ENCODE data around the gene GABRD. TPM values are rescaled to one million over a fixed set of nuclear protein-coding genes. Genes with fewer than 3 reads are reported as not detected.

GABRD gene
- total RNA-seq, 1 experiment from 2014 or later = 1.7 TPM

- Mint-ChIP-seq H3K27me3 (ENCODE audit: low read depth) (peaks cover 13% of the 10 kb centered on the region), H3K9me3 (no peaks in the 10 kb centered on the region), H3K4me3 (no peak overlapping the region), H3K4me1 (peaks cover 8% of the 10 kb centered on the region), H3K27ac (no peak overlapping the region), H3K36me3 (no peaks in the 10 kb centered on the region)
- TF ChIP-seq FOXP4 (CRISPR knock-in tag; IDR thresholded peaks at IDR 0.05) = no peak
- ATAC-seq = no peak
- DNase-seq (ENCODE audit: low spot score) = no peak
- CTCF ChIA-PET = interaction anchor here (0.6 to 4.3 kb wide), 4 partner anchors 31 to 175 kb away, joined by 3 to 30 read pairs (median 7); no protein-coding TSS in a partner anchor
- POLR2A ChIA-PET = no interaction called here
These were observed 5.0 kb upstream of the GABRD start for GRCh38 chr1:2014181-2014580.

- ChIA-PET POLR2A (no interaction called here), CTCF (interaction anchor here (2.9 to 4.3 kb wide), 2 partner anchors 30 to 54 kb away, joined by 11 to 30 read pairs; no protein-coding TSS in a partner anchor)
- H3K27ac Mint-ChIP-seq = no peak overlapping the region; the same call in 1 of the 2 replicates
- no peak overlapping the region for H3K4me3 Mint-ChIP-seq
- peaks cover 17% of the 10 kb centered on the region for H3K27me3 Mint-ChIP-seq (ENCODE audit: low read depth)
- no peak for DNase-seq (ENCODE audit: low spot score)
- no peaks in the 10 kb centered on the region for H3K9me3 Mint-ChIP-seq
- TF ChIP-seq HMGXB4 (CRISPR knock-in tag; IDR thresholded peaks at IDR 0.05) (no peak), ATF6 (CRISPR knock-in tag; IDR thresholded peaks at IDR 0.05) (no peak), E2F5 (CRISPR knock-in tag; IDR thresholded peaks at IDR 0.05) (no peak), ZNF532 (CRISPR knock-in tag; IDR thresholded peaks at IDR 0.05; ENCODE audit: borderline replicate concordance) (no peak), ETV6 (CRISPR knock-in tag; IDR thresholded peaks at IDR 0.05) (no peak), ZNF263 (CRISPR knock-in tag; IDR thresholded peaks at IDR 0.05; ENCODE audit: low read depth) (no peak), RORB (CRISPR knock-in tag; IDR thresholded peaks at IDR 0.05) (no peak)
- ATAC-seq = no peak
- no peaks in the 10 kb centered on the region for H3K36me3 Mint-ChIP-seq
- H3K4me1 Mint-ChIP-seq = peaks cover 8% of the 10 kb centered on the region
These were observed 4.1 kb upstream of the GABRD start for GRCh38 chr1:2014741-2015735.
